Erythroblast (primary cell): ENCODE measurements around the gene CIPC.

Experiments
- GATA1 ChIP-seq: IDR thresholded peaks from 2 replicates; pipeline ENCODE4 v1.6.1; 2011; ENCODE audit warnings: low read depth, mild to moderate bottlenecking, control low read depth, low read length, moderate library complexity
- POLR2A ChIP-seq: IDR thresholded peaks from 2 replicates; pipeline ENCODE4 v1.6.1; 2011; ENCODE audit warnings: mild to moderate bottlenecking, low read length

- TF ChIP-seq POLR2A (no peak), GATA1 (no peak)
These were observed 50.6 kb downstream of the CIPC start for GRCh38 chr14:77148510-77149231.
